Endothelial cell (in vitro differentiated cells): ENCODE results near the gene KRTAP6-2. TPM values are rescaled to one million over a fixed set of nuclear protein-coding genes. Genes with fewer than 3 reads are reported as not detected.

ENCODE experiments used
- DNase-seq: peaks from one replicate; pipeline ENCODE4 v3.0.0; 2021; ENCODE audit warnings: low spot score
- H3K27ac Mint-ChIP-seq: one replicate; pipeline ENCODE4 v1.8.0; 2021; ENCODE audit warnings: mixed read lengths, inconsistent platforms; ENCODE audit not compliant: unreplicated experiment
- H3K27me3 Mint-ChIP-seq: one replicate; pipeline ENCODE4 v1.8.0; 2021; ENCODE audit warnings: mild to moderate bottlenecking, moderate library complexity, mixed read lengths, inconsistent platforms; ENCODE audit not compliant: unreplicated experiment
- H3K36me3 Mint-ChIP-seq: one replicate; pipeline ENCODE4 v1.8.0; 2021; ENCODE audit warnings: mild to moderate bottlenecking, low read depth, mixed read lengths, inconsistent platforms; ENCODE audit not compliant: unreplicated experiment
- H3K4me1 Mint-ChIP-seq: one replicate; pipeline ENCODE4 v1.8.0; 2021; ENCODE audit warnings: mild to moderate bottlenecking, mixed read lengths, inconsistent platforms; ENCODE audit not compliant: unreplicated experiment
- H3K4me3 Mint-ChIP-seq: one replicate; pipeline ENCODE4 v1.8.0; 2021; ENCODE audit warnings: mild to moderate bottlenecking, mixed read lengths, inconsistent platforms; ENCODE audit not compliant: unreplicated experiment
- H3K9me3 Mint-ChIP-seq: one replicate; pipeline ENCODE4 v1.8.0; 2021; ENCODE audit warnings: mixed read lengths, inconsistent platforms; ENCODE audit not compliant: unreplicated experiment
- CTCF ChIP-seq: fragments of 200-600 bp; sonication (generic); IDR thresholded peaks from one replicate; pipeline ENCODE4 v1.5.0; 2021; ENCODE audit warnings: antibody characterized with exemption; ENCODE audit not compliant: unreplicated experiment
- long read RNA-seq: library from polyadenylated mRNA; unstranded; transcript quantifications from one replicate; pipeline ENCODE4 v2.0.0, GENCODE V29; 2020; ENCODE audit not compliant: unreplicated experiment
- total RNA-seq: library from RNA; stranded (reverse); fragmentation: NEBNext Ultra II Directional; extraction: Animal tissue kit (Norgen Biotek cat#: 25700); gene quantifications from one replicate; pipeline ENCODE4 v1.2.1, GENCODE V29; 2021; ENCODE audit not compliant: unreplicated experiment

KRTAP6-2 gene
- total RNA-seq, result not detected
- long read RNA-seq, result 0 reads

GRCh38 chr21:30598802-30599201, at the start of gene KRTAP6-2:
Gene KRTAP6-2, minus strand, starts transcription at chr21:30598902. Its CDS starts 28 bp downstream, at chr21:30598874.
- DNase-seq, result no peak
- Mint-ChIP-seq H3K4me1 (no peaks in the 10 kb centered on the region), H3K27me3 (peaks cover 3% of the 10 kb centered on the region), H3K4me3 (no peak within 1 kb of the TSS), H3K9me3 (no peaks in the 10 kb centered on the region), H3K27ac (no peak within 1 kb of the TSS), H3K36me3 (no peaks in the 10 kb centered on the region)
- TF ChIP-seq CTCF, result no peak

- H3K27me3 Mint-ChIP-seq, result no peaks in the 10 kb centered on the region
- H3K9me3 Mint-ChIP-seq, result no peaks in the 10 kb centered on the region
- peaks cover 8% of the 10 kb centered on the region for H3K4me1 Mint-ChIP-seq
- DNase-seq, result no peak
- H3K36me3 Mint-ChIP-seq, result no peaks in the 10 kb centered on the region
- H3K27ac Mint-ChIP-seq, result no peak overlapping the region
- TF ChIP-seq CTCF, result no peak
- no peak overlapping the region for H3K4me3 Mint-ChIP-seq
Measured at GRCh38 chr21:30646904-30647414, 48.3 kb upstream of the KRTAP6-2 start.

GRCh38 chr21:30642564-30642963, 43.9 kb upstream of the KRTAP6-2 start, which contains the start of gene KRTAP20-3:
Gene KRTAP20-3, plus strand, starts transcription at chr21:30642864.
- Mint-ChIP-seq H3K9me3 (no peaks in the 10 kb centered on the region), H3K4me1 (peaks cover 5% of the 10 kb centered on the region)

GRCh38 chr21:30638686-30639085, 40.0 kb upstream of the KRTAP6-2 start:
- H3K27me3 Mint-ChIP-seq, result no peaks in the 10 kb centered on the region
- TF ChIP-seq CTCF, result no peak
- no peak overlapping the region for H3K27ac Mint-ChIP-seq
- H3K36me3 Mint-ChIP-seq, result no peaks in the 10 kb centered on the region
- H3K4me3 Mint-ChIP-seq, result no peak overlapping the region
- no peaks in the 10 kb centered on the region for H3K9me3 Mint-ChIP-seq
- H3K4me1 Mint-ChIP-seq, result no peaks in the 10 kb centered on the region
- DNase-seq, result no peak

More at GRCh38 chr21:30642564-30642963, 43.9 kb upstream of the KRTAP6-2 start, which contains the start of gene KRTAP20-3:
- Mint-ChIP-seq H3K27me3 (no peaks in the 10 kb centered on the region), H3K36me3 (no peaks in the 10 kb centered on the region), H3K4me3 (no peak within 1 kb of the TSS), H3K27ac (no peak within 1 kb of the TSS)
- no peak for TF ChIP-seq CTCF
- no peak for DNase-seq

GRCh38 chr21:30634906-30635305, 36.2 kb upstream of the KRTAP6-2 start, which contains the start of gene KRTAP20-2:
Gene KRTAP20-2, plus strand, starts transcription at chr21:30635206. Its CDS starts 58 bp downstream, at chr21:30635264.
- Mint-ChIP-seq H3K36me3 (no peaks in the 10 kb centered on the region), H3K4me1 (no peaks in the 10 kb centered on the region), H3K4me3 (no peak within 1 kb of the TSS), H3K9me3 (no peaks in the 10 kb centered on the region), H3K27ac (no peak within 1 kb of the TSS), H3K27me3 (no peaks in the 10 kb centered on the region)
- TF ChIP-seq CTCF, result no peak
- DNase-seq, result no peak
